Muscle of arm (tissue), 12 donors: ENCODE data around the gene HLA-A. TPM values are rescaled to one million over a fixed set of nuclear protein-coding genes. Genes with fewer than 3 reads are reported as not detected.
"Not testable (repeated sequence)": the region's sequence is repeated elsewhere in the genome, so short reads cannot be mapped to it uniquely, and the experiment has no call there.

Experiments
- DNase-seq: peaks from one replicate; pipeline ENCODE4 v3.0.0-alpha.2; 2013
- polyA plus RNA-seq, 12 donors: library from polyadenylated mRNA; unstranded; fragments of 120-200 nt; gene quantifications; one replicate each; pipeline ENCODE4 v1.2.1, GENCODE V29; 2013; ENCODE audit not compliant: insufficient read length in 12 of 12

Gene HLA-A
- polyA plus RNA-seq, 12 donors: 45.1 to 155 (median 101) TPM; not detected in 1

GRCh38 chr6:29927275-29927569, 15.1 kb upstream of the HLA-A start:
- no peak for DNase-seq

GRCh38 chr6:29927841-29928388, 14.4 kb upstream of the HLA-A start:
- DNase-seq: no peak

GRCh38 chr6:29930047-29930446, 12.3 kb upstream of the HLA-A start:
- not testable (repeated sequence) for DNase-seq

- DNase-seq: no peak
Observed at GRCh38 chr6:29933955-29934354, 8.4 kb upstream of the HLA-A start.

GRCh38 chr6:29935273-29935955, 6.9 kb upstream of the HLA-A start:
- DNase-seq: no peak

- no peak for DNase-seq
Observed at GRCh38 chr6:29938746-29939508, 3.4 kb upstream of the HLA-A start.

- no peak for DNase-seq
Observed at GRCh38 chr6:29941016-29941415, 1.3 kb upstream of the HLA-A start.

- DNase-seq: no peak
Observed at GRCh38 chr6:29941471-29941870, 861 bp upstream of the HLA-A start.

- no peak for DNase-seq
Observed at GRCh38 chr6:29941916-29942274, 437 bp upstream of the HLA-A start.

- no peak for DNase-seq
Observed at GRCh38 chr6:29943053-29943966, 978 bp downstream of the HLA-A start.

- no peak for DNase-seq
Observed at GRCh38 chr6:29945281-29945820, 3.0 kb downstream of the HLA-A start.

GRCh38 chr6:29946223-29947076, 4.1 kb downstream of the HLA-A start:
- DNase-seq: no peak

GRCh38 chr6:29947077-29947980, 5.0 kb downstream of the HLA-A start:
- no peak for DNase-seq

GRCh38 chr6:29948277-29948676, 5.9 kb downstream of the HLA-A start:
- DNase-seq: no peak

GRCh38 chr6:29949934-29950333, 7.6 kb downstream of the HLA-A start:
- DNase-seq: no peak

- DNase-seq: no peak
Observed at GRCh38 chr6:29951882-29952281, 9.6 kb downstream of the HLA-A start.

- DNase-seq: no peak
Observed at GRCh38 chr6:29953001-29953441, 10.7 kb downstream of the HLA-A start.

- DNase-seq: no peak
Observed at GRCh38 chr6:29953686-29954085, 11.4 kb downstream of the HLA-A start.

- DNase-seq: no peak
Observed at GRCh38 chr6:29954272-29954671, 11.9 kb downstream of the HLA-A start.

- no peak for DNase-seq
Observed at GRCh38 chr6:29955783-29956182, 13.5 kb downstream of the HLA-A start.
